ENCODE results near the gene TK1.
"Not testable (repeated sequence)": the region's sequence is repeated elsewhere in the genome, so short reads cannot be mapped to it uniquely, and the experiment has no call there.

Gene TK1

GRCh38 chr17:78142119-78142861, 44.6 kb downstream of the TK1 start:
- H3K9ac ChIP-seq (ENCODE audit: low read depth, low read length): no peak overlapping the region
- no peak overlapping the region for H3K4me3 ChIP-seq (ENCODE audit: low read length)
- H3K27me3 ChIP-seq (ENCODE audit: insufficient read depth, low read length): no peaks in the 10 kb centered on the region
- no peaks in the 10 kb centered on the region for H3K9me3 ChIP-seq (ENCODE audit: insufficient read depth, low read depth, low read length)
- no peaks in the 10 kb centered on the region for H3K36me3 ChIP-seq (ENCODE audit: insufficient read depth, low read depth, low read length)
- no peaks in the 10 kb centered on the region for H3K4me1 ChIP-seq (ENCODE audit: insufficient read depth, low read length)
- no peak overlapping the region for H3K27ac ChIP-seq (ENCODE audit: low read length)

GRCh38 chr17:78141437-78142118, 45.3 kb downstream of the TK1 start:
- H3K27ac ChIP-seq (ENCODE audit: low read length): no peak overlapping the region
- no peak overlapping the region for H3K4me3 ChIP-seq (ENCODE audit: low read length)
- no peaks in the 10 kb centered on the region for H3K27me3 ChIP-seq (ENCODE audit: insufficient read depth, low read length)
- no peaks in the 10 kb centered on the region for H3K9me3 ChIP-seq (ENCODE audit: insufficient read depth, low read depth, low read length)
- no peaks in the 10 kb centered on the region for H3K36me3 ChIP-seq (ENCODE audit: insufficient read depth, low read depth, low read length)
- H3K9ac ChIP-seq (ENCODE audit: low read depth, low read length): no peak overlapping the region
- no peaks in the 10 kb centered on the region for H3K4me1 ChIP-seq (ENCODE audit: insufficient read depth, low read length)

GRCh38 chr17:78140169-78141051, 46.4 kb downstream of the TK1 start:
- H3K4me3 ChIP-seq (ENCODE audit: low read length): no peak overlapping the region; the same call in 1 of the 2 replicates
- no peak overlapping the region for H3K27ac ChIP-seq (ENCODE audit: low read length)
- H3K27me3 ChIP-seq (ENCODE audit: insufficient read depth, low read length): no peaks in the 10 kb centered on the region
- H3K9me3 ChIP-seq (ENCODE audit: insufficient read depth, low read depth, low read length): no peaks in the 10 kb centered on the region
- H3K36me3 ChIP-seq (ENCODE audit: insufficient read depth, low read depth, low read length): no peaks in the 10 kb centered on the region
- no peak overlapping the region for H3K9ac ChIP-seq (ENCODE audit: low read depth, low read length)
- no peaks in the 10 kb centered on the region for H3K4me1 ChIP-seq (ENCODE audit: insufficient read depth, low read length)

- not testable (repeated sequence) for H3K27me3 ChIP-seq (ENCODE audit: insufficient read depth, low read length); H3K9ac ChIP-seq (ENCODE audit: low read depth, low read length); H3K4me3 ChIP-seq (ENCODE audit: low read length); H3K36me3 ChIP-seq (ENCODE audit: insufficient read depth, low read depth, low read length); H3K27ac ChIP-seq (ENCODE audit: low read length); H3K9me3 ChIP-seq (ENCODE audit: insufficient read depth, low read depth, low read length); H3K4me1 ChIP-seq (ENCODE audit: insufficient read depth, low read length)
Observed at GRCh38 chr17:78139861-78140168, 47.0 kb downstream of the TK1 start.

- peaks cover 8% of the 10 kb centered on the region for H3K27me3 ChIP-seq (ENCODE audit: insufficient read depth, low read length)
- no peak overlapping the region for H3K9ac ChIP-seq (ENCODE audit: low read depth, low read length)
- peaks cover 3% of the 10 kb centered on the region; the same call in 1 of the 2 replicates for H3K4me1 ChIP-seq (ENCODE audit: insufficient read depth, low read length)
- H3K9me3 ChIP-seq (ENCODE audit: insufficient read depth, low read depth, low read length): no peaks in the 10 kb centered on the region
- no peaks in the 10 kb centered on the region for H3K36me3 ChIP-seq (ENCODE audit: insufficient read depth, low read depth, low read length)
- no peak overlapping the region for H3K4me3 ChIP-seq (ENCODE audit: low read length)
- no peak overlapping the region for H3K27ac ChIP-seq (ENCODE audit: low read length)
Observed at GRCh38 chr17:78138204-78139060, 48.4 kb downstream of the TK1 start.

GRCh38 chr17:78137392-78138203, 49.3 kb downstream of the TK1 start:
- H3K36me3 ChIP-seq (ENCODE audit: insufficient read depth, low read depth, low read length): no peaks in the 10 kb centered on the region
- H3K9me3 ChIP-seq (ENCODE audit: insufficient read depth, low read depth, low read length): no peaks in the 10 kb centered on the region
- H3K4me1 ChIP-seq (ENCODE audit: insufficient read depth, low read length): peaks cover 3% of the 10 kb centered on the region; the same call in 1 of the 2 replicates
- H3K27ac ChIP-seq (ENCODE audit: low read length): no peak overlapping the region
- peaks cover 17% of the 10 kb centered on the region for H3K27me3 ChIP-seq (ENCODE audit: insufficient read depth, low read length)
- H3K4me3 ChIP-seq (ENCODE audit: low read length): no peak overlapping the region
- no peak overlapping the region for H3K9ac ChIP-seq (ENCODE audit: low read depth, low read length)

- H3K4me3 ChIP-seq (ENCODE audit: low read length): no peak overlapping the region
- no peaks in the 10 kb centered on the region for H3K9me3 ChIP-seq (ENCODE audit: insufficient read depth, low read depth, low read length)
- H3K27me3 ChIP-seq (ENCODE audit: insufficient read depth, low read length): peaks cover 33% of the 10 kb centered on the region
- H3K27ac ChIP-seq (ENCODE audit: low read length): no peak overlapping the region
- H3K9ac ChIP-seq (ENCODE audit: low read depth, low read length): no peak overlapping the region
- peaks cover 3% of the 10 kb centered on the region; the same call in 1 of the 2 replicates for H3K4me1 ChIP-seq (ENCODE audit: insufficient read depth, low read length)
- H3K36me3 ChIP-seq (ENCODE audit: insufficient read depth, low read depth, low read length): no peaks in the 10 kb centered on the region
Observed at GRCh38 chr17:78135858-78136500, 50.9 kb downstream of the TK1 start.

- Histone ChIP-seq H3K4me1 (ENCODE audit: insufficient read depth, low read length) (peaks cover 3% of the 10 kb centered on the region; the same call in 1 of the 2 replicates), H3K27me3 (ENCODE audit: insufficient read depth, low read length) (peaks cover 43% of the 10 kb centered on the region), H3K9me3 (ENCODE audit: insufficient read depth, low read depth, low read length) (no peaks in the 10 kb centered on the region), H3K4me3 (ENCODE audit: low read length) (no peak overlapping the region), H3K9ac (ENCODE audit: low read depth, low read length) (no peak overlapping the region), H3K27ac (ENCODE audit: low read length) (no peak overlapping the region), H3K36me3 (ENCODE audit: insufficient read depth, low read depth, low read length) (no peaks in the 10 kb centered on the region)
Observed at GRCh38 chr17:78134899-78135385, 51.9 kb downstream of the TK1 start.

- Histone ChIP-seq H3K4me1 (ENCODE audit: insufficient read depth, low read length) (peaks cover 3% of the 10 kb centered on the region), H3K9me3 (ENCODE audit: insufficient read depth, low read depth, low read length) (no peaks in the 10 kb centered on the region), H3K27ac (ENCODE audit: low read length) (no peak overlapping the region), H3K27me3 (ENCODE audit: insufficient read depth, low read length) (peaks cover 46% of the 10 kb centered on the region), H3K9ac (ENCODE audit: low read depth, low read length) (no peak overlapping the region), H3K4me3 (ENCODE audit: low read length) (no peak overlapping the region), H3K36me3 (ENCODE audit: insufficient read depth, low read depth, low read length) (no peaks in the 10 kb centered on the region)
Observed at GRCh38 chr17:78133971-78134898, 52.6 kb downstream of the TK1 start.

All from iPS-20b (cell line).